Osteoblast (primary cell): Measurements from ENCODE around the gene SAP25. TPM values are rescaled to one million over a fixed set of nuclear protein-coding genes. Genes with fewer than 3 reads are reported as not detected.
"Not testable (repeated sequence)": the region's sequence is repeated elsewhere in the genome, so short reads cannot be mapped to it uniquely, and the experiment has no call there.

ENCODE experiments used
- DNase-seq: peaks from one replicate; pipeline ENCODE4 v3.0.0; 2011; ENCODE audit warnings: low spot score, mixed read lengths; ENCODE audit not compliant: insufficient read length; ENCODE audit errors: missing footprints
- H2AFZ ChIP-seq: 2 replicates; pipeline ENCODE4 v1.6.0; 2011; ENCODE audit warnings: mild to moderate bottlenecking, low read length
- H3K27ac ChIP-seq: 2 replicates; pipeline ENCODE4 v1.5.1; 2011; ENCODE audit warnings: mild to moderate bottlenecking, low read depth, low read length, moderate library complexity
- H3K27me3 ChIP-seq: 2 replicates; pipeline ENCODE4 v1.6.0; 2012; ENCODE audit warnings: mild to moderate bottlenecking, control low read depth, inconsistent platforms, low read length, moderate library complexity; ENCODE audit not compliant: insufficient read depth
- H3K36me3 ChIP-seq: 2 replicates; pipeline ENCODE4 v1.5.1; 2011; ENCODE audit warnings: mild to moderate bottlenecking, low read length, control low read depth, moderate library complexity; ENCODE audit not compliant: insufficient read depth
- H3K4me1 ChIP-seq: 2 replicates; pipeline ENCODE4 v1.5.1; 2011; ENCODE audit warnings: mild to moderate bottlenecking, low read length, control low read depth, moderate library complexity; ENCODE audit not compliant: insufficient read depth
- H3K4me2 ChIP-seq: 2 replicates; pipeline ENCODE4 v1.6.0; 2011; ENCODE audit warnings: mild to moderate bottlenecking, low read length; ENCODE audit not compliant: insufficient read depth
- H3K4me3 ChIP-seq: fragments of 200-600 bp; sonication (generic); 3 replicates; pipeline ENCODE4 v1.5.1; 2012; ENCODE audit warnings: mild to moderate bottlenecking, low read length, inconsistent platforms; ENCODE audit not compliant: insufficient read depth
- H3K79me2 ChIP-seq: 2 replicates; pipeline ENCODE4 v1.6.0; 2012; ENCODE audit warnings: mild to moderate bottlenecking, low read length, control low read depth, inconsistent platforms; ENCODE audit not compliant: insufficient read depth
- H3K9me3 ChIP-seq: 2 replicates; pipeline ENCODE4 v1.5.1; 2011; ENCODE audit warnings: low read depth, low read length, control low read depth
- H4K20me1 ChIP-seq: 2 replicates; pipeline ENCODE4 v1.6.0; 2012; ENCODE audit warnings: mild to moderate bottlenecking, low read length, control low read depth; ENCODE audit not compliant: insufficient read depth
- CTCF ChIP-seq: IDR thresholded peaks from 2 replicates; pipeline ENCODE4 v1.5.1; 2011; ENCODE audit warnings: mild to moderate bottlenecking, low read depth, low read length, moderate library complexity; ENCODE audit errors: extremely low read depth
- total RNA-seq: library from RNA; depleted of rRNA; stranded (reverse); fragments of >200 nt; gene quantifications from 2 replicates; pipeline ENCODE4 v1.2.3, GENCODE V29; 2012

The SAP25 gene
- total RNA-seq, 1 donor = not detected

GRCh38 chr7:100543586-100543985 is 30.1 kb downstream of the SAP25 start:
- Histone ChIP-seq H3K36me3 (no peaks in the 10 kb centered on the region), H3K27me3 (no peaks in the 10 kb centered on the region), H3K79me2 (peaks cover 47% of the 10 kb centered on the region), H3K9me3 (no peaks in the 10 kb centered on the region), H3K4me1 (peaks cover 59% of the 10 kb centered on the region), H2AFZ (no peak overlapping the region), H3K27ac (no peak overlapping the region), H3K4me2 (no peak overlapping the region), H3K4me3 (no peak overlapping the region), H4K20me1 (no peaks in the 10 kb centered on the region)
- no peak for TF ChIP-seq CTCF
- peak; percentile 39 for DNase-seq

- H3K9me3 ChIP-seq, H3K27ac ChIP-seq, H3K27me3 ChIP-seq, H2AFZ ChIP-seq, H4K20me1 ChIP-seq, H3K4me3 ChIP-seq, DNase-seq, H3K36me3 ChIP-seq, H3K4me2 ChIP-seq: not testable (repeated sequence)
- peaks cover 37% of the 10 kb centered on the region for H3K79me2 ChIP-seq
- H3K4me1 ChIP-seq = peaks cover 43% of the 10 kb centered on the region
Observed at GRCh38 chr7:100541309-100541708, 32.4 kb downstream of the SAP25 start.

DNA sequence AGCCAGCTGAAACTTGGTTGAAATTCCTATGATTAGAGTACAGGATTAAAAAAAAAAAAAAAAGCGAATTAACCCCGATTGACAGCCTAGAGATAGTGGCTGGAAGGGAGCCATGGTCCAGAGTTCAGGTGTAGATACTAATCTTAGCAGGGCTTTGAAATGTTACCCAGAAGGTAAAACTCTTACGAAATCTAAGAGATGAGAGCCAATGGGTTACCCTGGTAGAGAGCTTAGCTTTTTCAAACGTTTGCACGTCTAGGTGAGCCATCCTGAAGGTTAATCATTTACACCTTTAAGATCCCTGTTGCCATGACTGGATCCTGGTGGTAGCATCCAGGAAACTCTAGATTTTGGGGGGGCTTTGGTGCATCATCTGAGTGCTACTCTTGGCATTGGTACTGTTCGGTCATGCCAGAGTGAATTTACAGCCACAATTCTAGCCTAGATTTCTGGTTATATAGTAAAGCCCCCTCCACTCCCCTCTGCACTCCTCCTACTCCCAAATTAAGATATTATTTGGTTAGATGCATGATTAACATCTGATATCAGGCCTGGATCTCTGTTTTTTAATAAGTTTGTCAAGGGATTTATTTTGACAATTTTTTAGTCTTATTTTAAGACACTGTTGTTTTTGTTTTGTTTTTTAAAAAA is 33.5 kb downstream of the SAP25 start:
- no peak for DNase-seq
- H3K27ac ChIP-seq = no peak overlapping the region
- H3K4me2 ChIP-seq = peak overlapping the region; percentile 89
- no peak overlapping the region for H2AFZ ChIP-seq
- no peaks in the 10 kb centered on the region for H3K27me3 ChIP-seq
- H3K4me3 ChIP-seq = peak overlapping the region; percentile 88
- no peaks in the 10 kb centered on the region for H3K9me3 ChIP-seq
- no peak for TF ChIP-seq CTCF
- no peaks in the 10 kb centered on the region for H4K20me1 ChIP-seq
- H3K79me2 ChIP-seq = peaks cover 37% of the 10 kb centered on the region
- peaks cover 32% of the 10 kb centered on the region for H3K4me1 ChIP-seq
- no peaks in the 10 kb centered on the region for H3K36me3 ChIP-seq

GRCh38 chr7:100539436-100540006 is 34.2 kb downstream of the SAP25 start:
- Histone ChIP-seq H3K27ac (no peak overlapping the region), H3K36me3 (no peaks in the 10 kb centered on the region), H3K79me2 (peaks cover 37% of the 10 kb centered on the region), H4K20me1 (no peaks in the 10 kb centered on the region), H3K9me3 (no peaks in the 10 kb centered on the region), H3K4me3 (peak overlapping the region; percentile 88), H3K4me1 (peaks cover 26% of the 10 kb centered on the region), H3K27me3 (no peaks in the 10 kb centered on the region), H2AFZ (peak overlapping the region; percentile 81), H3K4me2 (peak overlapping the region; percentile 89)
- DNase-seq = peak; percentile 78
- no peak for TF ChIP-seq CTCF
